Stimulated activated naive CD4-positive, alpha-beta T cell treated with Interleukin-2 at 50 U/mL for 16 hours (primary cell): ENCODE data around the gene ERRFI1.

Experiments
- DNase-seq: peaks from one replicate; lab custom pipeline; 2025; lab: John Stamatoyannopoulos, UW

Gene ERRFI1

DNA sequence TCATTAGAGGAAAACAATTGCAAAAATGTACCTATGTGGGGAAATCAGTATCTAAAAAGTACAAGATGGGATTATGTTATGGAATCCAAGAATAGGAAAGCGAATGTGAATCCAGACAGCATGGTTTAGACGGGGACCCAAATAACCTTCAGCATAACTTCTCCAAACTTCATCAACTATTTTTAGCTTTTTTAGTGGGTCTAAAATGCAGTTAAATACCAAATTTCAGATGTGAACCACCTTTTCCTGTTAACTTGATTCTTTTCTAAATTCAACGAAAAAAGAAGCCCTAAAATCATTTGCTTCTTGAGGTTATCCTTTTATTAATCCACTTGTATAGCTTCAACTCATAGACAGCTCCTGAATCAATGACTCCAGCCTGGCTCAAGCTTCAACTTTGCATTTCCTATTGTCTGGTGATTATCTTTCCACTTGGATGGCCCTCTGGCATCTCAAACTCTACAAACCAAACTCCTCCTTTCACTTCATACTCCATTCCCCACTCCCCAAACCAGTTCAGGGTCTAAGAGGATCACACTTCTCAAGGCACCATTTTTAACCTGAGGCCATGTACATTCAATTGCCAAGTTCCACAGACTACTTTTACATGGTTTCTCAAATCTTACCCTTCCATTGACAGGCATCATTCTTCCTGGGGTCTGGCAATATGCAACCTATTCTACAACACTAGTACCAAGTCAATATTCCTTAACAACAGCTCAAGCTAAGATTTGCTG is 7.4 kb downstream of the ERRFI1 start:
- DNase-seq: no peak

GRCh38 chr1:8017495-8018197 is 8.5 kb downstream of the ERRFI1 start:
- no peak for DNase-seq

DNA sequence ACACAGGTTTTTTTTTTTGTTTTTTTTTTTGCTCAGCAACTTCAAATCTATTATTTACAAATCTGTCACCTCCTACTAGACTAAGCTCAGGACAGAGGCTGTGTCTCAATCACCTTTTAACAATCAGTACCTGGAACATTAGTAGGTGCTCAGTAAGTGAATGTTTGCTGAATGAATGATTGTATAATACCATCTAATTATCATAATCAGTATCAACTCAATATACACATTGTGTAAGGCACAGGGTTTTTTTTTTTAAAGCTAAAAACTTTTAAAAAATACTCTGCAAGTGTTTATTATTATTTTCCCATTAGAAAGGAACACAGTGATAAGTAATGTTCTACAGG is 9.2 kb downstream of the ERRFI1 start:
- no peak for DNase-seq

- DNase-seq: no peak
These were observed 9.8 kb downstream of the ERRFI1 start for GRCh38 chr1:8016210-8016894.

- no peak for DNase-seq
These were observed 10.3 kb downstream of the ERRFI1 start for GRCh38 chr1:8015809-8016165.

DNA sequence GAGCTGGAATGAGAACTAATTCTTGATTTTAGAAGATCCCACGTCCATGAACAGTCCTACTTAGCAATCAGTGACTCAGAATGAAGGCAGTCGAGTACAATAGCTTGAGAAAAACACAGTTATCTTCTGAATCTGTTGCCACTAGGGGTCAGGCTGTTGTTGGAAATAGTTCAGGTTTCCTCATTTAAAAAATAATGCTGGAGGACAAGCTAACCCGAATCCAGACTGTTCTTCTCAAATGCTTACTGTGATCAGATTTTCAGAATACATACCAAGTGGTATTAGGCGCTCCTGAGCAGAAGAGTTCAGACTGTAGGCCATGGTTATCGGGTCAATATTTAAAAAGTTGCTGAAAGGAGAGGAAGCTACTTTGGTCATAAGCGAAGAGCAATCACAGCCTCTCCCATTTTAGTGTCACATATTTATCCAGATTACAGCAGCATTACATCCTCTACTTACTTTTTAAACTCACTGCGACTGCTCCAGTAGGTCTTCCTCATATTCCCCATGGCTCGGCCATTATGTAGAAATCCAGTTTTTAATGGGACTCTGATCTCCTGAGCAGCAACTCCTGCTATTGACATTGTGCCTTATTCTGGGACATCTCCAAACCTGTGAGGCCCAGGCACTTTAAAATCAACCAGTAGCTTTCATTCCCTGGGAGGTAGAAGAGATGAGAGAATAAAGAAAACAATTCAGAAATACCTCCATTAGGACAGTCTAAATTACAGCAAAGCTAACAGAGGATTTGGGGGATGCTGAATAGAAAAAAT is 10.9 kb downstream of the ERRFI1 start:
- no peak for DNase-seq

DNA sequence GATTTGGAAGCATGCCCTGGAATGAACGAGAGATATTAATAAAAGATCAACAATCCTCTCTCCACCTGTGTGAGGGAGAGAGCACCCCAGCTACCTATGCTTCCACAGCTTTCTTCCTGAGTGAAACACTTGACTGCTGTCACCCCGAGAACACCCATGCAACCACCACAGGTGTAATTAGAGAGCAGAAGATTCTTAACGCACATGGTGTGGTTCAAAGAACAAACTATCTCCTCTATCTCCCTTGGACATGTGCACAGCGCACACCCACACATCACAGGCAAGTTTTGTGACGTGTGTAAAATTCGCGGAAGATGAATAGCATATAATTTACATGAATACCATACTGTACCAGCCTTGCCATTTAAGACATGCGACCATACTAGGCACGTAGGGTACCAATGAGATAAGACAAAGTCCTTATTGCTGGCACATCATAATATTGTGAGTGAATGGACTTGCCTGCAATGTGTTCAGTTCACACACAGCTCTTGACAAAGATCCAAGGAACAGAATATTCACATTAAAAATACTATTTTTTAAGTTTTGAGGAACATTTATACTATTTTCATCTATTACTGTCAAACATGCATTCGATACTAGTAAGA is 11.6 kb downstream of the ERRFI1 start:
- DNase-seq: no peak

- no peak for DNase-seq
These were observed 12.3 kb downstream of the ERRFI1 start for GRCh38 chr1:8013800-8014199.

DNA sequence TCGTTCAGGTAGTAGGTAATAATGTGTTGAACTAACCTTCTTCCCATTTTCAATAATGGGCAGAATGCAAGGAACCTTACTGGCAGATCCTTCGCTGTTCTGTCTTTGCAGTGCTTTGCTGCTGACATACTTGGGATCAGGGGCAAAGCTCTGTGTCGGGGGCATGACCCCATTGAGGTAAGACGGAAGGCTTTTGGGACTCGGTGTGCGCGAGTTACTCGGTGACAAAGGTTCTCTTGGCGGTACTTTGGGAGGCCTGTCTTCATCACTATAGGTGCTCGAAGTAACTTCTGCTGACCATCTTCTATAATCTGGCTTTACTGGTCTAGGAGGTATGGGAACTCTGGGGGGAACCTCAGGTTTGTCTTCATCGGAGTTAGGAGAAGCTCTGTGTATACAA is 12.7 kb downstream of the ERRFI1 start:
- DNase-seq: no peak

- DNase-seq: no peak
These were observed 13.2 kb downstream of the ERRFI1 start for GRCh38 chr1:8012955-8013354.

DNA sequence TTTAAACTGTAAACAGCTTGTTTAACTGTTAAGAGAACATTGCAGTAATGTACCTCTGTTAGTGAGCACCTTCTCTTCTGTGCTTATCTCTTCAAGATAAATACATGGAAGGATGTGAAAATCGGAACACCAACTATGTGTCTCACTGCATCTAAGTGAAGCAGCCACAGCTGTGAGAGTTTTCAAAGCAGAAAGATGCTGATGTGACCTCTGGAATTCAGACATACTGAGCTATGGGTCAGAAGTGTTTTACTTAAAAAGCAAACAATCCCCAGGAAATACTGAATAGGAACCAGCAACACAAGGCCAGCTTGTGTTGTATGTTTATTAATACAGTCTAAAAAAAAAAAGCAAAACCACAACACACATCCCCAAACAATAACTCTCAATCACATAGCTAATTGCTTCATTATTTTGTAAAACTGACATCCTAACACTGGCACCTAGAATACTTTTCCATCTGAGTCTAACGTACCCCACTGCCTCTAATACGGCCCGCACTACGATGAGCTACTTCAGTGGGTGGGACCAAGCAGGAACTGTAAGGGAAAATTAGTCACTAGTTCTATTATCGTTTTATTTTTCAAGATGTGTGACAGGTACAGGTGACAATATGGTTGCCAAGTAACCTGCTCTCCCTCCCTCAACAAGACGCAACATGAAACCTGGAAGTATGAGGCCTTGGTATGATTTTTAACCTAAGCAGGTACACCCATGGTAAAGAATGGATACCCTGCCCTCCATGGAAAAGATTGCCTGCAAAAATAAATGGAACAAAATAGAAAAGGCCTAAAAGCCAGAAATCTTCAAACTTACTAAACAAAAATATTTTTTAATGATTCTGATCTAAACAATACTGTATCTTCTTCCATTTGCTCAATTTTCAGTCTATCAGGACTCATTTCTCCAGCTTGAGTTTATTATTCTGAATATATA is 13.9 kb downstream of the ERRFI1 start:
- DNase-seq: no peak

- DNase-seq: no peak
These were observed 15.1 kb downstream of the ERRFI1 start for GRCh38 chr1:8011016-8011415.

DNA sequence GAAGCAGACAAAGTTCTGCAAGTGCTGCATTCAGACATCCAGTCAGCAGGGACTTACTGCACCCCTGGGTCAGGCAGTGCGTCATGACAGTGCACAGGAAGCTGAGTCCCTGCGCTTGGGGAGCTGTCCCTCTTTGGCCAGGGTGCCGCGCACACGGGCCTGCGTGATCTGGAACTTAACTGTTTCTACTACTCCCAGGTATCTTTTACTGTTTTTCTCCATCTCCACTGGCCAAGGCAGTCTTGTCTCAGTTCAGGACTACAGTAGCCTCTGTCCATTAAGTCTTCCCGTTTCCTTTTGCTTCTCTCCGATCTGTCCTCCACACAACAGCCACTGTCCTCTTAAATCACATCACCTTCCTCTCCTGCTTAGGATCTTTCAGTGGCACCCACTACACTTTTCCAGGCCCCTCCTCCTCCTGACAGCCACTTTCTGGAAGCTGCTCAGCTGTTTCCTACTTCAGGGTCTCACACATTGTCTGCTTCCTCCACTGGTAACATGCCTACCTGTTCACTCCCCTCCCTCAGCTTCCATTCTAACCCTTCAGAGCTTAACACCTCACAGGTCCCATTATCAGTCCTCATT is 15.9 kb downstream of the ERRFI1 start:
- DNase-seq: no peak

- DNase-seq: no peak
These were observed 16.8 kb downstream of the ERRFI1 start for GRCh38 chr1:8009043-8010002.

- DNase-seq: no peak
These were observed 19.8 kb downstream of the ERRFI1 start for GRCh38 chr1:8006037-8006963.

DNA sequence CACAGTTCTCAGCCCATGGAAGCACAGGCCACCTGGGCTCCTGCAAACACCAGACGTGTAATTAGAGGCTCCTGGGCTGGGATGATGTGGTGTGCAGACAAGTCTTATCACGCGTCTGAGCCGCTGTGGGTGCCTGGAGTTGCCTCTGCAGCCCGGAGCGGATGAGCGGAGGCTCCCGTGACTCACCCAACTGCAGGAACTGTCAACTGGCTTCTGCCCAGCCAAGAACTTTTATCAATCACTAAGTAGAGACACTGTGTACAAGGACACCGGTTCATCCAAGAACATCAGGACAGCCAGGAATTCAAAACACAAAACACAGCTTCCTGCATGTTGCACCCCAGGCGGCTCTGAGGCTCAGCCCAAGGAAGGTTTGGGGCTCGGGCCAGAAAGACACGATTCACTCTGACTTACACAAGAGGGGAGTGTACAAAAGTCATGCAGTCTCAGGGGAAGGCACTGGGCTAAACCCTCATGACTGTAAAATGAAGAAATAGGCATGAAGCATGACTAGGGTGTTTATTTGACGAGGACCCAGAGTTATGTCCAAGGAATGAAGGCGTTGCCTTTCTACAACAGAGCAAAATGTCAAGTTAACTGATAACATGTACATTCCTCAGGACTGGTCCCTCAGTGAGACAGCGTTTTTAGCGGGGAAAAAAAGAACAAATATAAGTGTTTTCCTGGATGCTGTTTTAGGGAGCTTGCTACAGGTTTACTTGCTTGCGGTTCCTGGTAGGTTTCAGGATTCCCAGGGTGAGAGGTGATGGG is 21.1 kb downstream of the ERRFI1 start:
- DNase-seq: no peak

- DNase-seq: no peak
These were observed 21.9 kb downstream of the ERRFI1 start for GRCh38 chr1:8004113-8004802.
